C1 segment of cervical spinal cord (tissue), 14 donors: ENCODE data around the gene MAP2K7.

Experiments
- DNase-seq, 14 donors: peaks; one replicate each; lab custom pipeline; 2025; lab: John Stamatoyannopoulos, UW

MAP2K7 gene

GRCh38 chr19:7866399-7867091 lies 37.1 kb upstream of the MAP2K7 start:
- DNase-seq, result no peak

- DNase-seq, result no peak
These were observed 36.4 kb upstream of the MAP2K7 start for GRCh38 chr19:7867092-7867844.

DNA sequence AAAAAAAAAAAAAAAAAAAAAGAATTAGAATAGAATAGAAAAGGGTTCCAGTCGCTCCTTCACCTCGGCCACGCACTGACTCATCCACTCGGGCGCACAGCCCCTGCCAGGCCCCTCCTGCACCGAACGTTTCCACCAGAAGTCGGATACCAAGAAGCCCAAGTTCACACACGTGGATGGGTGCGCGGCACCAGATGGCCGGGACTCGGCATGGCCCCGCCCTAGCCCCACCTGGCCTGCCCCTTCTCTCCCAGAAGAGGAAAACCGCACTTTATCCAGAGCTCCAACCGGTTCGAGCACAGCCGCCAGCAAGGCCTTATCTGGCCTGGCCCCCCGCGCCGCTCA lies 35.4 kb upstream of the MAP2K7 start:
- DNase-seq, result no peak

- peak in 6 of 14 donors; percentile 29 to 65 (median 48) for DNase-seq
These were observed 34.8 kb upstream of the MAP2K7 start for GRCh38 chr19:7868671-7869452.

DNA sequence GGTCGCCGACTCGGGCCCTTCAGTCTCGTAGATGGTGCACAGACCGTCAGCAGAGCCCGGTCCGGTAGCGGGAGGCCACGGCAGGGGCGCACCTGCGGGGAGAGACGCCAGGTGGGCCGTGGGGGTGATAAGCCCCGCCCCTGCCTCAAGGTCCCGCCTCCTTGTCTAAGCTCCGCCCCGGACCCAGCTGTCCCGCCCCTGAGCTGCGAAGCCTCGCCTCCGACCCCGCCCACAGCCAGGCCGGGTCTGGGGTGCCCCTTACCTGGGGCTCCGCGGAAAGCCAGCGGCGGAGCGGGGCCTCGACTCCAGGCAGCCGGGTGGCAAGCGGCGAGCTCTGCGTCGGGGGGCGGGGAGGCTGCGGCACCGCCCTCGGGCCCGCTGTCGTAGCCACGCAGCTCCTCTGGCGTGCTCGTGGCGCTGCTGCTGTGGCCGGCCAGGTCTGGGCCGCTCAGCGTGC lies 34.2 kb upstream of the MAP2K7 start:
- DNase-seq, result peak in 4 of 14 donors; percentile 16 to 65 (median 48)

DNA sequence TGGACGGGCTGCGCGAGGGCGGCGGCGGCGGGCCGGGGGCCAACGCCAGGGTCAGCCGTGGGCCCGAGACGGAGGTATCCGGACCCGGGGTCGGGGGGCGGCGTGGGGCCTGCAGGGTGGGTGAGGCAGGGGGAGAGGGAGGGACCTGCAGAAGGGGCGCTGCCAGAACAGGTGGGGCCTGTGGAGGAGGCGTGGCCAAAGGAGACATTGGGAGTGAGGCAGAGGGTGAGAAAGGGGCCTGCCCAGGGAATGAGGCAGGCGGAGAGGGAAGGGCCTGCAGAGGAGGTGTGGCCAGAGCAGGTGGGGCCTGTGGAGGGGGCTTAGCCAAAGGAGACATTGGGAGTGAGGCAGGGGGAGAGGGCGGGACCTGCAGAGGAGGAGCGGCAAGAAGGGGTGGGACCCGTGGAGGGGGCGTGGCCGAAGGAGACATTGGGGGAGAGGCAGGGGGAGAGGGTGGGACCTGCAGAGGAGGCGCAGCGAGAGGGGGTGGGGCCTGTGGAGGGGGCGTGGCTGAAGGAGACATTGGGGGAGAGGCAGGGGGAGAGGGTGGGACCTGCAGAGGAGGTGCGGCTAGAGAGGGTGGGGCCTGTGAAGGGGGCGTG lies 33.7 kb upstream of the MAP2K7 start:
- DNase-seq, result peak in 1 of 14 donors; percentile 48

DNA sequence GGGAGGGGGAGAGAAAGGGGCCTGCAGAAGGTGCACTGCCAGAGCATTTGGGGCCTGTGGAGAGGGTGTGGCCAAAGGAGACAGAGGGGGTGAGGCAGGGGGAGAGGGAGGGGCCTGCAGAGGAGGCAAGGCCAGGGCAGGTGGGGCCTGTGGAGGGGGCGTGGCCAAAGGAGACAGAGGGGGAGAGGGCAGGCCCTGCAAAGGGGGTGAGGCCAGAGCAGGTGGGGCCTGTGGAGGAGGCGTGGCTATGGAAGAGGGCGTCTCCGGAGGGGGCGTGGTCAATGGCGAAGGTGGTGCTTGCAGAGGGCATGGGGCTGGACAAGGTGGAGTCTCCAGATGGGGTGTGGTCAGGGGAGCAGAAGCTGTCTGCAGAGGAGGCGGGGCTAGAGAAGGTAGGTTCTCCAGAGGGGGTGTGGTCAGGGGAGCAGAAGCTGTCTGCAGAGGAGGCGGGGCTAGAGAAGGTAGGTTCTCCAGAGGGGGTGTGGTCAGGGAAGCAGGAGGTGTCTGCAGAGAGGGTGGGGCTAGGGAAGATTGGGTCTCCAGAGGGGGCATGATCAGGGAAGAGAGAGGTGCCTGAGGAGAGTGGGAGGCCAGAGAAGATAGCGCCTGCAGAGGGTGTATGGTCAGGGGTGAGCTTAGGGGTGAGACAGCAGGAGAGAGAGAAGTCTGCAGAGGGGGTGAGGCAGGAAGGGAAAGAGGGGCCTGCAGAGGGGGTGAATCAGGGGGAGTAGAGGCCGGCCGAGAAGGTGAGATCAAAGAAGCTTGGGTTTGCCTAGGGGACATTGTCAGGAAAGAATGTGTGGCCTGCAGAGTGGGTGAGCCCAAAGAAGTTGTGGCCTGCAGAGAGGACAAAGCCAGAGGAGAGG lies 32.9 kb upstream of the MAP2K7 start:
- peak in 1 of 14 donors; percentile 25 for DNase-seq

DNA sequence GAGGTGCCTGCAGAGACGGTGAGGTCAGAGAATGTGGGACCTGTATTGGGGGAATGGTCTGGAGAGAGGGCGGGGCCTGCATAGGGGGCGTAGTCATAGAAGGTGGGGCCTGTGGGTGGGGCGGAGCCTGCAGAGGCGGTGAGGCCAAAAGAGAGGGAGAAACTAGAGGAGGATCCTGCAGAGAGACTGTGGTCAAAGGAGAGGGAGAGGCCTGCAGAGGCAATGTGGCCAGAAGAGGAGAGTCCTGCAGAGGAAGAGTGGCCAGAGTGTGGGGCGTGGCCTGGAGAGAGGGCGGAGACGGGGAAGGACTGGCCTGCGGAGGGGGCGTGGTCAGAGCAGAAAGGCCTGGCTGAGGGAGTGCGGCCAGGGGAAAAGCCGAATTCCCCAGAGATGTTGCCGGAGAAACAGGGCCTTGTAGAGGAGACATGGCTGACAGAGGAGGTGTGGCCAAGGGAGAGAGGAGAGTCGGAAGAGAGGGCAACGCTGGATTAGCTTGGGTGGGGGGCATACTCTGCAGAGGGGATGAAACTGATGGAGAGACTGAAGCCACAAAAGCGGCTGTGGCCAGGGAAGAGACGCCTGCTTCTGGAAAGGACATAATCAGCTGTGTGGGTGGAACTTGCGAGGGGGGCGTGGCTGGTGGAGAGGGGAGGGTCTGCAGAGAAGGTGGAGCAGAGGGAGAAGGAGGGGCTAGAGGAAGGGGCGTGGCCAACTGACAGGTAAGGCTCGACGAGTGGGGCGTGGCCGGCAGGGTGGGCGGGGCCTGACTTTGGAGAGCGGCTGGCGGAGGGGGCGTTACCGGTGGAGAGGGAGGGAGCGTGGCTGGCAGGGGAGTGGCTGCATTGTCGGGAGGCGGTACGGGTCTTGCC lies 32.0 kb upstream of the MAP2K7 start:
- peak in 9 of 14 donors; percentile 17 to 59 (median 43) for DNase-seq

GRCh38 chr19:7872306-7873204 lies 31.1 kb upstream of the MAP2K7 start:
- DNase-seq, result no peak

- DNase-seq, result peak in 1 of 14 donors; percentile 60
These were observed 30.2 kb upstream of the MAP2K7 start for GRCh38 chr19:7873304-7874075.

DNA sequence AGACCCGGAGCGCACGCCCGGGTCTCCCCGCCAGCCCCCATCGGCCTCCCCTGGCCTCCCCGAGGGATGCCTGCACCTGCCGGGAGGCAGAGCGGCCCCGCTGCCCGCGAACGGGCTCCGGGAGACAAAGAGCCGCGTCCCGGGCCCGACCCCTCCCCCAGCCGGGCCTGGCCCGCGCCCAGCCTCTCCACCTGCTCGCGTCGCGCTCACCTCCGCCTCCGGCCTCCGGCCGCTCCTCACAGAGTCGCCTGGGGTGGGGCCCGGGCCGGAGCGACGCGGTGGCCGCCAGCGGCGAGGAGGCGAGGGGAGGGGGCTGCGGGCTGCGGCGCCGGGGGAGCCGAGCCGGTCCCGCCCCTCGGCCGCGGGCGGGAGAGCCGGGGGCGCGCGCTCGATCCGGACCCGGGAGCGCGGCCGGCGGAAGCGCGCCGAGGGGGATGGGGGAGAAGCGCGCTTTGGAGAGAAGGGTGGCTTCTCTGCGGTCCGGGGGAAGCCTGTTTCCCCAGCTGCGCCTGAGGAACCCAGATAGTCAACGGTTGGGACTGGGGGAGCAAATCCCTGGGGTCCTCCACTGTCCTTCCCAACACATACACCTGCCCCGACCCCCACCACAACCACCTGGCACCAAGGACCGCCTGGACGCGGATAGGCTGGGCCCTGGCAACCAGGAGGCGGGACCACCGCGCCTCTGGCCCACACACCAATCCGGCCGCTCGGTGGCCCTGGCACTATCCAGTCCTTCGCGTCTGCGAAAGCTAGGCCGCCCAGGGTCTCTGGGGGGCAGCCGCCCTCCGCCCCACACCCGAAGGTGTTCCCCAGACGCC lies 29.4 kb upstream of the MAP2K7 start, which contains the start of gene PRR36:
TSS of gene PRR36 (minus strand) at position 315 of the 821 bp plus-strand sequence. CDS start 701 bp downstream, outside the sequence.
- peak in 5 of 14 donors; percentile 6 to 84 (median 32) for DNase-seq

DNA sequence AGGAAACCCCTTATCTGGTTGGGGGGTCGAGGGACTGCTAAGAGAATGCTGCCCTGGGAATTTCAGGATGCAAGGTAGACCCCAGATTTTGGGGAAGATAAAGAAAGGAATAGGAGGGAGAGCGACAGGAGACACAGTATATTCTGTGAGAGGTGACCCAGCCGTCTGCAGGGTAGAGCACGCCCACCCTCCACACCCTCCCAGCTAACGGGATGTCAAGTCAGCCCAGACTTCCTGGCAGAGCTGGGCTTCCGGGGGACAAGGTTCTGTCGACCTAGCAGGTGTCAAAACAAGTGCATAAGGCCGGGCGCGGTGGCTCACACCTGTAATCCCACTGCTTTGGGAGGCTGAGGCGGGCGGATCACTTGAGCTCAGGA lies 28.8 kb upstream of the MAP2K7 start:
- DNase-seq, result no peak

GRCh38 chr19:7877249-7877836 lies 26.3 kb upstream of the MAP2K7 start:
- no peak for DNase-seq

DNA sequence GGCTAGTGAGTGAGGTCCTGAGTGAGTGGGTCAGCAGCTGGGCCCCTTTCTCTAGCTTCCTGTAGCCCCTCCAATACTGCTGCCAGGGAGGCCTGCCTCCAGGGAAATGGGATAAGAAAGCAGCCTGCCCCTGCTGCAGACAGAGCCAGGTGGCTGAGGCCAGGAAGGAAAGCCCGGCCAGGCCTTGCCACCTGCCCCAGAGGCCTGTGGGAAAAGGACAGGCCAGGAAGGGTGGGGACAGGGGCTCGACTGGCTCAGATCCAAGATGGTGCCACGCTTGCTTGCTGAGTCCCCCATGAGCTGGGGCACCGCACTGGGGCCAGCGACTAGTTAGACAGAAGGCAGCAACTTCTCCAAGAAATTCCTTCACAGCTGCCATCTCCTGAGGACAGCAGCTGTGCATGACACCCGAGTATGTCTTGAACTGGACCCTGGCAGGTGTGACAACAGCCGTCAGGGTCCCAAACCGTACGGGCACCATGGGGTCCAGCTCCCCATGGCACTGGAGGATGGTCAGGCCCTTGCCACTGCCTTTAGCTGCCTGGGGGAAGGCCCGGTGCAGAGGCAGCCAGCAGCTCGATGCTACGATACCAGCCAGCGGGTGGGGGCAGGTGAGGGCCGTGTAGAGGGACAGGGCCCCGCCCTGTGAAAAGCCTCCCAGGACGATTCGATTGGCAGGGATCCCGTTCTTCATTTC lies 24.4 kb upstream of the MAP2K7 start:
- no peak for DNase-seq

- no peak for DNase-seq
These were observed 23.8 kb upstream of the MAP2K7 start for GRCh38 chr19:7879836-7880235.

DNA sequence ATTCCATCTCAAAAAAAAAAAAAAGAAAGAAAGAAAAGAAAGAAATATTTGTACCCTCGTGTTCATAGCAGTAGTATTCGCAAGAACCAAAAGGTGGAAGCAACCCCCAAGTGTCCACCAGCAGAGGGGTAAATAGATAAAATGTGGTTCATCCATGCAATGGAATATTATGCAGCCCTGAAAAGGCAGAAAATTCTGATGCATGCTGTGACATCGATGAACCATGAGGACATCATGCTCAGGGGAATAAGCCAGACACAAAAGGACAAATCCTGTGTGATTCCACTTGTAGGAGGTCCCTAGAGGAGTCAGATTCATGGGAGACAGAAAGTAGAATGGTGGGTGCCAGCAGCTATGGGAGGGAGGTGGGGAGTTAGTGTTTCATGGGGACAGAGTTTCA lies 21.8 kb upstream of the MAP2K7 start:
- no peak for DNase-seq
